Fibroblast of pulmonary artery (primary cell): Measurements from ENCODE around the gene SDC3.
A peak's percentile ranks its signal among the peaks of the same experiment; 100 is the strongest.

Experiments
- DNase-seq: peaks from one replicate; pipeline ENCODE4 v3.0.0-alpha.2; 2010; ENCODE audit warnings: low read depth
- H3K4me3 ChIP-seq: replicated peaks from 2 replicates; pipeline ENCODE4 v1.5.1; 2011; ENCODE audit warnings: low read depth, mild to moderate bottlenecking, control low read depth, low read length, moderate library complexity
- CTCF ChIP-seq: IDR thresholded peaks from 2 replicates; pipeline ENCODE4 v1.5.1; 2011; ENCODE audit warnings: mild to moderate bottlenecking, control low read depth, low read length, inconsistent platforms; ENCODE audit errors: missing control alignments

The SDC3 gene

GRCh38 chr1:30928171-30928570 is 19.6 kb upstream of the SDC3 start:
- no peak for DNase-seq
- TF ChIP-seq CTCF, result no peak
- no peak overlapping the region for H3K4me3 ChIP-seq

GRCh38 chr1:30927448-30927847 is 18.9 kb upstream of the SDC3 start:
- H3K4me3 ChIP-seq, result no peak overlapping the region
- no peak for DNase-seq
- TF ChIP-seq CTCF, result no peak

GRCh38 chr1:30923597-30923996 is 15.0 kb upstream of the SDC3 start:
- DNase-seq, result peak; percentile 36
- no peak overlapping the region for H3K4me3 ChIP-seq
- TF ChIP-seq CTCF, result no peak

- DNase-seq, result no peak
- H3K4me3 ChIP-seq, result no peak overlapping the region
- TF ChIP-seq CTCF, result no peak
These were observed 12.3 kb upstream of the SDC3 start for GRCh38 chr1:30920827-30921226.

GRCh38 chr1:30919025-30919881 is 10.7 kb upstream of the SDC3 start:
- no peak for TF ChIP-seq CTCF
- no peak overlapping the region for H3K4me3 ChIP-seq
- DNase-seq, result peak; percentile 70

- DNase-seq, result no peak
- H3K4me3 ChIP-seq, result no peak overlapping the region
- no peak for TF ChIP-seq CTCF
These were observed 7.7 kb upstream of the SDC3 start for GRCh38 chr1:30916296-30916695.
